Keratinocyte (primary cell): Measurements from ENCODE around the gene CDH8. TPM values are rescaled to one million over a fixed set of nuclear protein-coding genes. Genes with fewer than 3 reads are reported as not detected.

Source experiments
- DNase-seq: peaks from one replicate; pipeline ENCODE4 v3.0.0-alpha.2; 2011; ENCODE audit warnings: low read depth, missing footprints, low spot score
- FAIRE-seq: peaks from 2 replicates; lab custom pipeline; 2011; peaks lifted over from hg19 to GRCh38; lab: Jason Lieb, UNC
- H2AFZ ChIP-seq: 2 replicates; pipeline ENCODE4 v1.6.0; 2012; ENCODE audit warnings: low read length, control low read depth, inconsistent platforms; ENCODE audit not compliant: control insufficient read depth
- H3K27ac ChIP-seq: 2 replicates; pipeline ENCODE4 v1.5.1; 2011; ENCODE audit warnings: low read length; ENCODE audit not compliant: control insufficient read depth, insufficient read depth
- H3K27me3 ChIP-seq: 3 replicates; pipeline ENCODE4 v1.6.0; 2011; ENCODE audit warnings: low read length; ENCODE audit not compliant: control insufficient read depth, insufficient read depth; ENCODE audit errors: extremely low read depth
- H3K36me3 ChIP-seq, 2 experiments: 2 replicates in 1 of 2; 3 replicates in 1 of 2; pipeline ENCODE4 v1.5.1; 2011; ENCODE audit warnings: low read length in 2 of 2, mild to moderate bottlenecking in 1 of 2; ENCODE audit not compliant: control insufficient read depth in 2 of 2, insufficient read depth in 2 of 2; ENCODE audit errors: extremely low read depth in 1 of 2
- H3K4me1 ChIP-seq: 3 replicates; pipeline ENCODE4 v1.5.1; 2011; ENCODE audit warnings: low read length; ENCODE audit not compliant: control insufficient read depth, insufficient read depth; ENCODE audit errors: extremely low read depth
- H3K4me2 ChIP-seq: 3 replicates; pipeline ENCODE4 v1.6.0; 2011; ENCODE audit warnings: low read depth, low read length; ENCODE audit not compliant: control insufficient read depth, insufficient read depth; ENCODE audit errors: extremely low read depth
- H3K4me3 ChIP-seq, 3 experiments: fragments of 200-600 bp in 1 of 3; sonication (generic) in 1 of 3; 2 replicates in 2 of 3; 3 replicates in 1 of 3; pipeline ENCODE4 v1.5.1; 2011 to 2016; ENCODE audit warnings: low read length in 3 of 3, mild to moderate bottlenecking in 3 of 3, control low read depth in 2 of 3, inconsistent platforms in 1 of 3, low read depth in 1 of 3, mixed read lengths in 1 of 3, mixed run types in 1 of 3, moderate library complexity in 1 of 3; ENCODE audit not compliant: control insufficient read depth in 2 of 3, insufficient read depth in 2 of 3; ENCODE audit errors: extremely low read depth in 1 of 3
- H3K79me2 ChIP-seq: 2 replicates; pipeline ENCODE4 v1.6.0; 2012; ENCODE audit warnings: low read length; ENCODE audit not compliant: control insufficient read depth, insufficient read depth
- H3K9ac ChIP-seq: 3 replicates; pipeline ENCODE4 v1.6.0; 2011; ENCODE audit warnings: low read length; ENCODE audit not compliant: control insufficient read depth, insufficient read depth; ENCODE audit errors: extremely low read depth
- H3K9me1 ChIP-seq: 3 replicates; pipeline ENCODE4 v1.6.0; 2011; ENCODE audit warnings: low read length; ENCODE audit not compliant: control insufficient read depth, insufficient read depth; ENCODE audit errors: extremely low read depth
- H3K9me3 ChIP-seq: 2 replicates; pipeline ENCODE4 v1.5.1; 2012; ENCODE audit warnings: low read depth, low read length; ENCODE audit not compliant: control insufficient read depth
- H4K20me1 ChIP-seq: 3 replicates; pipeline ENCODE4 v1.6.0; 2011; ENCODE audit warnings: low read length; ENCODE audit not compliant: control insufficient read depth, insufficient read depth; ENCODE audit errors: extremely low read depth
- EZH2 ChIP-seq: IDR thresholded peaks from one replicate; pipeline ENCODE4 v1.6.1; 2012; ENCODE audit warnings: inconsistent platforms, mild to moderate bottlenecking, low read length, moderate library complexity
- dilution Hi-C: fragments of 300-500 bp; cut with MboI; formaldehyde crosslinking; loops from one replicate; pipeline ENCODE4 v1.7.0; 2020; ENCODE audit warnings: low sequenced_read_pairs; ENCODE audit not compliant: extremely low pct_ligation_motif_present
- polyA plus RNA-seq, 5 experiments: library from polyadenylated mRNA; depleted of rRNA in 3 of 5; stranded (reverse) in 3 of 5; stranded (forward) in 1 of 5; unstranded in 1 of 5; fragments of >200 nt; gene quantifications; 1 replicate in 1 of 5; 2 replicates in 3 of 5; 3 replicates in 1 of 5; pipeline versions ENCODE4 v1.2.1 to v1.2.3, GENCODE V29; 2011 to 2012; ENCODE audit warnings: missing spikeins in 2 of 5, low read depth in 1 of 5, low replicate concordance in 1 of 5
- TF ChIP-seq, protein P1 (sequence below), 3 experiments: IDR thresholded peaks in 1 of 3; conservative IDR thresholded peaks in 1 of 3; optimal IDR thresholded peaks in 1 of 3; 2 replicates in 2 of 3; 3 replicates in 1 of 3; pipeline versions ENCODE3 to v1.5.1; 2011; ENCODE audit warnings: low read length in 3 of 3, mild to moderate bottlenecking in 3 of 3, moderate library complexity in 2 of 3, control low read depth in 1 of 3, inconsistent platforms in 1 of 3; ENCODE audit not compliant: insufficient read depth in 2 of 3; ENCODE audit errors: extremely low read depth in 1 of 3

Gene CDH8
- polyA plus RNA-seq, 1 donor (not counting 4 experiments of a cell fraction or from before 2014, with no cell fraction given): 0.18 TPM

GRCh38 chr16:61780161-61780560, 256.1 kb downstream of the CDH8 start:
- H3K36me3 ChIP-seq: no peaks in the 10 kb centered on the region
- DNase-seq (no peak), FAIRE-seq (no peak)
- no peak for TF ChIP-seq EZH2
- TF ChIP-seq, protein P1, sequence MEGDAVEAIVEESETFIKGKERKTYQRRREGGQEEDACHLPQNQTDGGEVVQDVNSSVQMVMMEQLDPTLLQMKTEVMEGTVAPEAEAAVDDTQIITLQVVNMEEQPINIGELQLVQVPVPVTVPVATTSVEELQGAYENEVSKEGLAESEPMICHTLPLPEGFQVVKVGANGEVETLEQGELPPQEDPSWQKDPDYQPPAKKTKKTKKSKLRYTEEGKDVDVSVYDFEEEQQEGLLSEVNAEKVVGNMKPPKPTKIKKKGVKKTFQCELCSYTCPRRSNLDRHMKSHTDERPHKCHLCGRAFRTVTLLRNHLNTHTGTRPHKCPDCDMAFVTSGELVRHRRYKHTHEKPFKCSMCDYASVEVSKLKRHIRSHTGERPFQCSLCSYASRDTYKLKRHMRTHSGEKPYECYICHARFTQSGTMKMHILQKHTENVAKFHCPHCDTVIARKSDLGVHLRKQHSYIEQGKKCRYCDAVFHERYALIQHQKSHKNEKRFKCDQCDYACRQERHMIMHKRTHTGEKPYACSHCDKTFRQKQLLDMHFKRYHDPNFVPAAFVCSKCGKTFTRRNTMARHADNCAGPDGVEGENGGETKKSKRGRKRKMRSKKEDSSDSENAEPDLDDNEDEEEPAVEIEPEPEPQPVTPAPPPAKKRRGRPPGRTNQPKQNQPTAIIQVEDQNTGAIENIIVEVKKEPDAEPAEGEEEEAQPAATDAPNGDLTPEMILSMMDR (optimal IDR thresholded peaks at IDR 0.05 in 1 of 3, IDR thresholded peaks at IDR 0.05 in 1 of 3, conservative IDR thresholded peaks at IDR 0.05 in 1 of 3; ENCODE audit: extremely low read depth in 1 of 3, insufficient read depth in 2 of 3, low read length in 3 of 3): no peak
- dilution Hi-C loops: no loop called here
- no peaks in the 10 kb centered on the region for H3K9me3 ChIP-seq
- no peak overlapping the region for H3K4me3 ChIP-seq
- no peaks in the 10 kb centered on the region for H4K20me1 ChIP-seq
- no peak overlapping the region for H3K4me2 ChIP-seq
- no peaks in the 10 kb centered on the region for H3K79me2 ChIP-seq
- no peaks in the 10 kb centered on the region for H3K9me1 ChIP-seq
- H2AFZ ChIP-seq: no peak overlapping the region
- no peak overlapping the region for H3K9ac ChIP-seq
- H3K27me3 ChIP-seq: no peaks in the 10 kb centered on the region
- H3K27ac ChIP-seq: no peak overlapping the region
- no peaks in the 10 kb centered on the region for H3K4me1 ChIP-seq

GRCh38 chr16:61770301-61770700, 265.9 kb downstream of the CDH8 start:
- H2AFZ ChIP-seq: no peak overlapping the region
- H3K4me3 ChIP-seq: no peak overlapping the region
- H3K79me2 ChIP-seq: no peaks in the 10 kb centered on the region
- dilution Hi-C loops: no loop called here
- no peaks in the 10 kb centered on the region for H3K27me3 ChIP-seq
- no peak for TF ChIP-seq EZH2
- TF ChIP-seq, protein P1 (optimal IDR thresholded peaks at IDR 0.05 in 1 of 3, IDR thresholded peaks at IDR 0.05 in 1 of 3, conservative IDR thresholded peaks at IDR 0.05 in 1 of 3; ENCODE audit: extremely low read depth in 1 of 3, insufficient read depth in 2 of 3, low read length in 3 of 3): no peak
- H3K4me1 ChIP-seq: no peaks in the 10 kb centered on the region
- no peak overlapping the region for H3K9ac ChIP-seq
- H3K9me1 ChIP-seq: no peaks in the 10 kb centered on the region
- DNase-seq (no peak), FAIRE-seq (no peak)
- no peak overlapping the region for H3K27ac ChIP-seq
- no peaks in the 10 kb centered on the region for H3K36me3 ChIP-seq
- no peaks in the 10 kb centered on the region for H4K20me1 ChIP-seq
- H3K4me2 ChIP-seq: no peak overlapping the region
- no peaks in the 10 kb centered on the region for H3K9me3 ChIP-seq
